KMS-11 (cell line): ENCODE results near the gene FXYD5.

Experiments
- H2AFZ ChIP-seq: fragments of 200-600 bp; sonication (generic); 2 replicates; pipeline ENCODE4 v1.6.1; 2016; ENCODE audit warnings: antibody characterized with exemption, mixed run types, low read depth
- H3K27ac ChIP-seq: fragments of 200-600 bp; sonication (generic); 2 replicates; pipeline ENCODE4 v1.6.1; 2016; ENCODE audit warnings: mild to moderate bottlenecking, mixed run types
- H3K27me3 ChIP-seq: fragments of 200-600 bp; sonication (generic); 2 replicates; pipeline ENCODE4 v1.6.1; 2017; ENCODE audit warnings: mild to moderate bottlenecking, low read depth, mixed run types, moderate library complexity; ENCODE audit not compliant: insufficient read depth
- H3K36me3 ChIP-seq: fragments of 200-600 bp; sonication (generic); 2 replicates; pipeline ENCODE4 v1.6.1; 2017; ENCODE audit warnings: mild to moderate bottlenecking, mixed run types; ENCODE audit not compliant: insufficient read depth
- H3K4me1 ChIP-seq: fragments of 200-600 bp; sonication (generic); 2 replicates; pipeline ENCODE4 v1.6.1; 2016; ENCODE audit warnings: mild to moderate bottlenecking, low read depth, mixed run types; ENCODE audit not compliant: poor library complexity, severe bottlenecking
- H3K4me2 ChIP-seq: fragments of 200-600 bp; sonication (generic); 2 replicates; pipeline ENCODE4 v1.7.0; 2016; ENCODE audit warnings: mild to moderate bottlenecking, mixed run types
- H3K4me3 ChIP-seq: fragments of 200-600 bp; sonication (generic); IDR thresholded peaks from 2 replicates; pipeline ENCODE4 v1.6.1; 2017; ENCODE audit warnings: low read depth, low read length, mixed read lengths; ENCODE audit not compliant: insufficient read depth
- H3K79me2 ChIP-seq: fragments of 200-600 bp; sonication (generic); 2 replicates; pipeline ENCODE4 v1.6.1; 2016; ENCODE audit warnings: low read depth, mixed run types; ENCODE audit not compliant: insufficient read depth
- H3K9ac ChIP-seq: fragments of 200-600 bp; sonication (generic); 2 replicates; pipeline ENCODE4 v1.6.1; 2016; ENCODE audit warnings: mild to moderate bottlenecking, mixed run types
- H4K20me1 ChIP-seq: fragments of 200-600 bp; sonication (generic); 2 replicates; pipeline ENCODE4 v1.6.1; 2016; ENCODE audit warnings: mild to moderate bottlenecking, mixed run types; ENCODE audit not compliant: insufficient read depth
- TF ChIP-seq, protein P1 (sequence below): fragments of 200-600 bp; sonication (generic); conservative IDR thresholded peaks from 2 replicates; pipeline ENCODE4 v1.6.1; 2017; ENCODE audit warnings: low read depth, mild to moderate bottlenecking, antibody characterized with exemption, low read length, moderate library complexity, mixed read lengths

Gene FXYD5

DNA sequence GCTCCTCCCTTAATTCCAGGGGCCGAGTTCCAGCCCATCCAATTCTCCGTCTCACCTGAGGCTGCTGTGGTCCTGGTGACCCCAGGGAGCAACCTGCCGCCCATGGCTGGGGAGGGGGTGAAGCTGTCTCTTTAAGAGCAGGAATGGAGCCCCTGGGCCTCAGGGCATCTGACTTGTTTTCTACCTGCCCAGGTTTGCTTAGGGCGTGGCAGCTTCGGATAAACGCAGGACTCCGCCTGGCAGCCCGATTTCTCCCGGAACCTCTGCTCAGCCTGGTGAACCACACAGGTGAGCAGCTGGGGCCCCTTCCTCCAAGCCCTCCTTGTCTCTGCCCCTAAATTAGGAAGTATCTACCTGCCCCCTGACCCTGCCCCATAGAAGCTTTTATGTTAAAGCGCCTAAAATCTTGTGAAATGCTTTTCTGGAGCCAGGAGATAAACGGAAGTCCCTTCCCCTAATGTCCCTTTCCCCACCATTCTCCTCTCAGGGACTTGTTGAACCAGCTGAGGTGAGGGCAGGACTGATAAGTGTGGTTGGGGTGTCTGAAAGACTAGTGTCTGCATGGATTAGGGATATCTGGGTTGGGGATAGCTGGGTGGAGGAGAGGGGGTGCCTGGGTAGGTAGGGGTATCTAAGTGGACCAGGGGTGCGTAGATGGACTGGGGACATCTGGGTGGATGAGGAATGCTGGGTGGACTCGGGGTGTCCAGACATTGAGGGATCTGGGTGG, 38.3 kb upstream of the FXYD5 start:
- H4K20me1 ChIP-seq = no peaks in the 10 kb centered on the region
- H3K9ac ChIP-seq = no peak overlapping the region
- no peaks in the 10 kb centered on the region for H3K36me3 ChIP-seq
- H3K27me3 ChIP-seq = peaks cover 35% of the 10 kb centered on the region
- TF ChIP-seq, protein P1, sequence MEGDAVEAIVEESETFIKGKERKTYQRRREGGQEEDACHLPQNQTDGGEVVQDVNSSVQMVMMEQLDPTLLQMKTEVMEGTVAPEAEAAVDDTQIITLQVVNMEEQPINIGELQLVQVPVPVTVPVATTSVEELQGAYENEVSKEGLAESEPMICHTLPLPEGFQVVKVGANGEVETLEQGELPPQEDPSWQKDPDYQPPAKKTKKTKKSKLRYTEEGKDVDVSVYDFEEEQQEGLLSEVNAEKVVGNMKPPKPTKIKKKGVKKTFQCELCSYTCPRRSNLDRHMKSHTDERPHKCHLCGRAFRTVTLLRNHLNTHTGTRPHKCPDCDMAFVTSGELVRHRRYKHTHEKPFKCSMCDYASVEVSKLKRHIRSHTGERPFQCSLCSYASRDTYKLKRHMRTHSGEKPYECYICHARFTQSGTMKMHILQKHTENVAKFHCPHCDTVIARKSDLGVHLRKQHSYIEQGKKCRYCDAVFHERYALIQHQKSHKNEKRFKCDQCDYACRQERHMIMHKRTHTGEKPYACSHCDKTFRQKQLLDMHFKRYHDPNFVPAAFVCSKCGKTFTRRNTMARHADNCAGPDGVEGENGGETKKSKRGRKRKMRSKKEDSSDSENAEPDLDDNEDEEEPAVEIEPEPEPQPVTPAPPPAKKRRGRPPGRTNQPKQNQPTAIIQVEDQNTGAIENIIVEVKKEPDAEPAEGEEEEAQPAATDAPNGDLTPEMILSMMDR = no peak
- H3K79me2 ChIP-seq = no peaks in the 10 kb centered on the region
- no peaks in the 10 kb centered on the region for H3K4me1 ChIP-seq
- H3K4me2 ChIP-seq = no peak overlapping the region
- no peak overlapping the region for H2AFZ ChIP-seq
- H3K4me3 ChIP-seq = no peak overlapping the region
- H3K27ac ChIP-seq = no peak overlapping the region

DNA sequence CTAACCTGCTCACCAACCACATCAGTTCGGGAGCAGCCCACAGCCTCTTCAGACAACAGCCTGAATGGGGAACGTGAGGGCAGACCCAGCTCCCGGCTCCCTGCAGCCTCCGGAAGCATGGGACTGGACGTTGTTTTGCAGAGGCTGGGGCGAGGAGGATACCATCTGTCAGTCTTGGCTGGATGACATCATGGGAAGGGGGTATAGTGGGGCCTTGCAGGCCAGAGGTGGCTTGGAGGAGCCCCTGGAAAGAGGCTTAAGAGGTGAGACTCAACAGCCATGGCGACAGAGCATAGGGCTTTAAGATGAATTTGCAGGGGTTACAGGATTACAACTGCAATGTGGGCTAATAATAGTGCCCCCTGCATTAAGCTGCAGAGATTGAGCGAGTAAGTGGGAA, 37.4 kb upstream of the FXYD5 start:
- Histone ChIP-seq H3K9ac (no peak overlapping the region), H4K20me1 (no peaks in the 10 kb centered on the region), H3K27ac (no peak overlapping the region)

DNA sequence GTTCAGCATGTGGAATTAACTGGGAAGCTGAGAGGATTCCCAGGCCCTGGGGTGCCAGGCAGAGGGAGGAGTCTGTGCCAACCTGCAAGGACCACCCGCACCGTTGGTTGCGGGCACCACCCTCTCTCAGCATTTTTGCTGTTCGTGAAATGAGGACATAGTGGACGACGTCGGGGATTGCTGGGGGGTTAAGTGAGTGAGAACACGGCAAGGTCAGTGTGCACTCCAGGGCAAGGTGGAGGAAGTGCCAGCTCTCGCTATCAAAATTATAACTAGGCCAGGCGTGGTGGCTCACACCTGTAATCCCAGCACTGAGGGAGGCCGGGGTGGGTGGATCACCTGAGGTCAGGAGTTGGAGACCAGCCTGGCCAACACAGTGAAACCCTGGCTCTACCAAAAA, 36.7 kb upstream of the FXYD5 start:
- Histone ChIP-seq H3K36me3 (no peaks in the 10 kb centered on the region), H4K20me1 (no peaks in the 10 kb centered on the region), H3K4me2 (no peak overlapping the region), H3K79me2 (no peaks in the 10 kb centered on the region), H3K4me1 (no peaks in the 10 kb centered on the region), H3K4me3 (no peak overlapping the region), H2AFZ (no peak overlapping the region), H3K27me3 (peaks cover 44% of the 10 kb centered on the region), H3K27ac (no peak overlapping the region), H3K9ac (no peak overlapping the region)
- TF ChIP-seq, protein P1 = no peak

More for the DNA sequence above, 37.4 kb upstream of the FXYD5 start:
- Histone ChIP-seq H3K4me3 (no peak overlapping the region), H3K27me3 (peaks cover 42% of the 10 kb centered on the region), H3K36me3 (no peaks in the 10 kb centered on the region), H2AFZ (no peak overlapping the region), H3K4me2 (no peak overlapping the region), H3K4me1 (no peaks in the 10 kb centered on the region), H3K79me2 (no peaks in the 10 kb centered on the region)
- TF ChIP-seq, protein P1 = no peak

DNA sequence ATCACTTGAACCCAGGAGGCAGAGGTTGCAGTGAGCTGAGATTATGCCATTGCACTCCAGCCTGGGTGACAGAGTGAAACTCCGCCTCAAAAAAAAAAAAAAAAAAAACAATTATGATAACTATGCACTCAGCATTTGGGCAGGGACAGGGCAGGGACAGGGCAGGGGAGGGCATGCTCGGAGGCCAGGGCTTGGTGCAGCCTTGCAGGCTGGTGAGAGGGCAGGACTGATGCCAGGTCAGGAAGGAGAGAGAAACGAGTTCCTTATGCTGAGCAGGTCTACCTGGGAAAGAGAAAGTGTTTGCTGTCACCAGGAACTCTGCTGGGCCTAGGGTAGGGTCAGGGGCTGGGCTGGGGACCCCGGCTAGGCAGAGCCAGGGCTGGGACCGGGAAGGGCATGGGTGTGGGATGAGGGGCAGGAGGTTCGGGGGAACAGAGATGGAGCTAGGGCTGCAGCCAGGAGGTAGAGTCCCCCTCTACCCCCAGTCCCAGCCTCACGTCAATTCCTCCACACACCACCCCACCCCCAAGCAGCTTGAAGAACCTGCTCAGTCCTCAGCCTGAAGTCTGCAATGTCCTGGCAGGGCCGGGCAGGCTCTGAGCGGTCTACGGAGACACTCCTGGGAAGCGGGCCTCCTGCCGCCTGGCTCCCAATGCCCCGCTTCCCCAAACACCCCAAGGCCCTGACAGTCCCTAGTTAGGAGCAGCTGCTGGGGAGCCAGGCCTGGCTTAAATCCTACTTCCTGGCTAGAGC, 36.1 kb upstream of the FXYD5 start:
- Histone ChIP-seq H3K79me2 (no peaks in the 10 kb centered on the region), H3K4me3 (no peak overlapping the region), H4K20me1 (no peaks in the 10 kb centered on the region), H3K9ac (no peak overlapping the region), H2AFZ (no peak overlapping the region), H3K4me1 (no peaks in the 10 kb centered on the region), H3K27ac (no peak overlapping the region), H3K36me3 (no peaks in the 10 kb centered on the region), H3K4me2 (no peak overlapping the region), H3K27me3 (peaks cover 51% of the 10 kb centered on the region)
- TF ChIP-seq, protein P1 = no peak
